HG03575 (cell line): ENCODE data around the gene BLOC1S1.

Source experiments
- ATAC-seq: cut with Tn5 transposase; IDR thresholded peaks from one replicate; pipeline ENCODE4 v1.9.1; 2021; ENCODE audit not compliant: unreplicated experiment, insufficient number of reproducible peaks, low FRiP score; ENCODE audit errors: extremely low read depth

The BLOC1S1 gene

GRCh38 chr12:55765736-55766290 is 50.0 kb downstream of the BLOC1S1 start:
- ATAC-seq = no peak

GRCh38 chr12:55767156-55767555 is 51.3 kb downstream of the BLOC1S1 start:
- ATAC-seq = no peak
